NCI-H2227 treated with DMSO at 0.1 percent for 48 hours (cell line): ENCODE data around the gene DNAJC9.

ENCODE experiments used
- DNase-seq: peaks from one replicate; lab custom pipeline; 2025; lab: John Stamatoyannopoulos, UW

The DNAJC9 gene

DNA sequence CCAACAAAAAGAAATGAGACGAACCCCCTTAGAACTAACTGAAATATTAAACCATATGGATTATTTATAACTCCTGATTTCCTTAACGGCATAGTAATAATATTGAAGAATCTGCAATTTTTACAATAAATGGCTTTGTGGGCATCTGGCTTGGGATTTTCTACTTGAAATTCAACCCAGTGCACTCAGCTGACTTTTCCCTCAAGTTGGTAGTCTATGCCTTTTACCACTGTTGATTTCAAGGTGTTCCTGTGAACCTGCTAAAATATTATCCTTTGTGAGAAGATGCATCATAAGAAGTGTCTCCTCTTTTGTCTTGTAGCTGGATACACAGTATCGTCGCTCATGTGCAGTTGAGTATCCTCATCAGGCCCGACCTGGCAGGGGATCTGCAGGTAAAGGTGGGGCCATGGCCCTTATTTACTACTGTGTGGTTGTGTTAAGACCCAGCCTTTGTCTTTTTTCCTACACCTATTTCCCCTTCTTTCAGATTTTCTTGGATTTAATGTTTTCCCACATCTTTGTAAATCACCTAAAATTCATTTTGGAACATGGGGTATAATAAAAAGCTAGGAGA is 8.0 kb downstream of the DNAJC9 start:
- DNase-seq = no peak

DNA sequence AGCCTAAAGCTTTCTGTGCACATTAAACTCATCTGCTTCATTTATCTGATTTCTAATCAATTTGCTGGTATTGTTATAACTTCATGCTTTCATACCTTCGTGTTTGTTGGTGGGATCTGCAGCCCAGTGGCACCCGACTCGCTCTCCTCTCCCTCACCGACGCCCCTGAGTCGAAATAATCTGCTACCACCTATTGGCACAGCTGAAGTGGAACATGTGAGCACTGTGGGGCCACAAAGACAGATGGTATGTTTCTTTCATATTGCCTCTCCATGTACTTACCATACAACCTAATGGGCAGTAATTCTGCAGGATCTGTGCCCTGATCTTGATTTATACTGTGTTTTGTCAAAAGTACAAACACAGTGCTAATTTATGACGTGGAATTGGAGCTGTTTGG is 12.4 kb downstream of the DNAJC9 start:
- no peak for DNase-seq

DNA sequence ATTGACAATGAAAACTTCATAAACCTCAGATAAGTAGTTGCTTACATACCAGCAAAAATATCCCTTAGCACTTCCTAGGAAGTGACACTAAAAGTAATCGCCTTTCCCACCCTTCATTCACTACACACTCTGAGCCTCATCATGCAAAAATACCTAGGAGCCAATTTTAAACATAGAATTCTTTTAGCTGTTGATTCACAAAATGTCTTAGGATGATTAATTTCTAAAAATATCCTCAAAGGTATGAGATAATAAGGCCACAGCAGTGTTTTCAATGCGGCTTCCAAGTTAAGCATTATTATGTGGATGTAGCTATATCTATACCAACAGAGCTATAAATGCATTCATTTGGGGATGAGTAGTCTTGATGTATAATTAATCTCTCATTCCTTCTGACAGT is 13.2 kb downstream of the DNAJC9 start:
- no peak for DNase-seq

DNA sequence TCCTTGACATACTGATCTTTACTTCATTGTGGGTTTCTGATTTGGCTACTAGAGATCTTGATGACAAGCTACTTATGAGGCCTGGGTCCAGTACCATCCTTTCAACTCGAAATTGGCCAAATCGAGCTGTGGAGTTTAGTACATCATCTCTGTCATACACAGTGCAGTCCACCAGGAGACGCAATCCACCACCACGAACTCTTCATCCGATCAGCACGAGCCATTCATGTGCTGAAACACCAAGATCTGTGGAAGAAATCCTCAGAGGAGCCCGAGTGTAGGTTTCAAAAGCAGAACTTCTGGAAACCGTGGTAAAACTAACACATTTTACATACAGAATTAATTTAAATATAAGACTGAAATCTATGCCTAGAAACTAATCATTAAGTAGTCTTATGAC is 14.2 kb downstream of the DNAJC9 start:
- DNase-seq = no peak

DNA sequence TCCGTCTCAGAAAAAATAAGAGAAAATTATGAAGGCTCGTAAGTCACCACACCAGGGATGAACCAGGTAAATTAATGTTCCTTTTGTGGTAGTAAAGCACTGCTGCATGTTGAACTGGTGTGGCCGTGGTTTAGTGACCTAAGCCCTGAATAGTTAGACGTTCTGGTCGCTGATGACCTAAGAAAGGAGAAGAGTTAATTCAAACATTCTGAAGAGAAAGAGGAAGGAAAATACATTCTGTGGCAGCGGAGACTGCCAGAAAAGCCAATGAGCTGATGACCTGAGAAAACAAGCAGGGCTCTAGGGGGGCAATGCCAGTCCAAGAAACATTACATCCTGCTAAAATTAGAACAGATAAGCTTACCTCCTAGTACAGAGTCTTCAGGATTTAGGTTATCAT is 17.5 kb downstream of the DNAJC9 start:
- no peak for DNase-seq

DNA sequence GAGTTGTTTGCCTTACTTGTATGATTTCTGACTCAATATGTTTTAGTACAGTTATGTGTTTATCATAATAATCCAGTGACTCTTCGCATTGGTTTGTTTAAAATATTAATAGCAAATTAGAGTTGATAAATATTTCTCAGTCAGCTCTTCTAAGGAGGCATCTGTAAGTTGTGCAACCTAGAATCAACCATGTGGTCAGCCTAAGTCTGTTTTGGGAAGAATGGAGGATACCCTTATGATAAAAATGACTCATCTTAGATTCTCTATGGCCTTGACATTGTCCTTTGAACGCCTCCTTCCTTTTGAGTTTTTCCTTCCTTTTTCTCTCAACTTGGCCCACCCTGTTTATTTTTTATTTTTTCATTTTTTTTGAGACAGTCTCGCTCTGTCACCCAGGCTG is 18.8 kb downstream of the DNAJC9 start:
- DNase-seq = no peak

DNA sequence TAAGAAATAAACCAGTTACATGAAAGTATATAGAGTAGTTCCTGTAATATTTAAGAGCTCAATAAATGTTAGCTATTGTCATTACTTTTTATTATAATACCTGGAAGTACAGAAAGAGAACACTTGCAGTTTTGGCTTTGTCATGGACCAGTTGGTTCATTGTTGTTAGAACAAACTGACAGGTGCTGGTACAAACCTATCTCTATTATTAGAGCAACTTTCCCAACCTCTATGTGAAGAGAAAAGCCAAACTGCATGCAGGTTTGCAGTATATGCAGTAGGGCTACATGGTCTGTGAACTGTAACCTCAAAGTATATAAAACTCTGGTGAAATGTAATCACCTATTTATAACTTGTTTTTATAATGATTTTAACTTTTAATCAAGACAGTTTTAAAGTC is 20.4 kb downstream of the DNAJC9 start:
- DNase-seq = no peak

DNA sequence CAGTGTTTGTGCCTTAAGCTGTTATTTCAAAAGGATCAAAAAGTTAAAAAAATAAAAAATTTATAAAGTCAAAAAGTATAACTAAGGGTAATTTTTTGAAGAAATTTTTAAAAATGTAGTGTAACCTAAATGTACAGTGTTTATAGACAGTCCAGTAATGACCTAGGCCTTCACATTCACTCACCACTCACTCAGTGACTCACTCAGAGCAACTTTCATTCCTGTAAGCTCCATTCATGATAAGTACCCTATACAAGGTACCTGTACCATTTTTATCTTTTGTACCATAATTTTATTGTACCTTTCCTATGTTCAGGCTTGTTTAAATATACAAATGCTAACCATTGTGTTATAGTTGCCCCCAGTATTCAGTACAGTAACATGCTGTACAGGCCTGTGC is 21.5 kb downstream of the DNAJC9 start:
- no peak for DNase-seq

DNA sequence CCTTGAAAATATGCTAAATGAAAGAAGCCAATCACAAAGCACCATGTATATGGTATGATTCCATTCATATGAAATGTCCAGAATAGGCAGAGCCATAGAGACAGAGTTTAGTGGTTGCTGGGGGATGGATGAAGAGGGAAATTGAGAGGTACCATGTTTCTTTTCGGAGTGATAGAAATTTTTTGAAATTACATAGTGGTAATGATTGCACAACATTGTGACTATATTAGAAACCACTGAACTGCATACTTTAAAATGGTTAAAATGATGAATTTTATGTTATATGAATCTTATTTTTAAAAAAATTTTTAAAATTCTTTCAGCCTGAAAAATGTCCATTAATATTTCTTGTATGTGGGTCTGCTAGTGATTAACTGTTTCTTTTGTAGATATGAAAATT is 26.1 kb downstream of the DNAJC9 start:
- DNase-seq = no peak

DNA sequence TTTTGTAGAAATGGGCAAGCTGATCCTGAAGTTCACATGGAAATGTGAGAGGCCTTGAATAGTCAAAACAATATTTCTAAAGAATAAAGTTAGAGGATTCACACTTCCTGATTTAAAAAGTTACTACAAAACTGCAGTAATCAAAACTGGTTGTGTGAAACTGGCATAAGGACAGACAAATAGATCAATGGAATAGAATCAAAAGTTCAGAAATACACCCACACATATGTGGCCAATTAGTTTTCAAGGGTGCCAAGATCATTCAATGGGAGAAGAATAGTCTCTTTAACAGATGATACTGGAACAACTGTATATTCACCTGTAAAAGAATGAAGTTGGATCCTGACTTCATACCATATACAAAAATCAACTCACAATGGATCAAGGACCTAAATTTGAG is 27.7 kb downstream of the DNAJC9 start:
- DNase-seq = no peak

DNA sequence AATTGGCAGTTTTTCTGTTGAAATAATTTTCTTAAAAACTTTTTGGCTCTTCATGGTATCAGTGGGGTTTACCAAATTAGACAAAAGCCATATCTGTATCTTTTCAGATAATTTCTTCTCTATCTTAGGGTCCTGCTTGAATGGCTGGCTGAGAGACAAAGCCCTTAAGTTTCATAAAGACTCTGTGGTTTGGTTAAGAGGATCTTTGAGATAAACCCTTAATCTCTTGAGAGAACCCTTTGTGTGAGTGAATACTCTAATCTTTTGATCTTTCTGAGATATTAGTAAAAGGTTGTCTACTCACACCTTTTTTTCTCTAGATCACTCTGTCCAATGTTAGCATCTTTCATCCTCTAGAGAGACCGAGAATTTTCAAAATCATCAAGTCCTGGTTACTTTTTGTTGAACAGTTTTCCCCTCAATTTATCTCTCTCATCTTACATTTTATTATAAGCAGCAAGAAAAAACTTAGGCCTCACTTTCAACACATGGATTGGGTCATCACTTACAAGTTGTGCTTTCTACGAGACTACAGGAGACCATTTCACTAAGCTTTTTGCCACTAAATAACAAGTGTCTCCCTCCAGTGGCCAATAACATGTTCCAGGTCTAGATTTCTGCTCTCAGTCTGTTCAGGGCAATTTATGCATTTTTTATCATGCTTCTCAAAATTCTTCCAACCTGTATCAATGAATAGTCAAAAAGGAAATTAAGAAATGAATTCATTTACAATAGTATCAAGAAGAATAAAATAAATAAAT is 28.4 kb downstream of the DNAJC9 start:
- DNase-seq = peak; percentile 1

DNA sequence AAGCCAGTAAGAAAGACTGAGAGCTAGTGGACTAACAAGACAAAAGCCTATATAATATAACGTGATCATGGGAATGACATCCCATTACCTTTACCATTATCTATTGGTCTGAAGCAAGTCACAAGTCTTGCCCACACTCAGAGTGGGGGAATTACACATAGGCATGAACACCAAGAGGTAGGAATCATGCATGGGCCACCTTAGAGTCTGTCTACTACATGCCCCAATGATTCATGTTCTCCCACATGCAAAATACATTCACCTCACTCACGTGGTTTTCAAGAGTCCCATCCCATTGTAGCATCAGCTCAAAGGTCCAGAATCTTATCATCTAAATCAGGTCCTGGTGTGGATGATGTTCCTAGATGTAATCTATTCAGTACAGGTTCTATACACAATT is 29.4 kb downstream of the DNAJC9 start:
- no peak for DNase-seq

DNA sequence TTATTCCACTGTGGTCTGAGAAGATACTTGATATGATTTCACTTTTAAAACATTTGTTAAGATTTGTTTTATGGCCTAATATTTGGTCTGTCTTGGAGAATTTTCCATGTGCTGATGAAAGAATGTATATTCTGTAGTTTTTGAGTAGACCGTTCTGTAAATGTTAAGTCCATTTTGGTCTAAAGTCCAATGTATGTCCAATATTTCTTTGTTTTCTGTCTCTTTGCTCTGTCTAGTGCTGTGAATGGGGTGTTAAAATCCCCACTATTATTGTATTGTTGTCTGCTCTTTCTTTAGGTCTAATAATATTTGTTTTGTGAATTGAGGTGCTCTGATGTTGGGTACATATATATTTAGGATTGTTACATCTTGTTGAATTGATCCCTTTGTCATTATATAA is 31.3 kb downstream of the DNAJC9 start:
- DNase-seq = no peak

DNA sequence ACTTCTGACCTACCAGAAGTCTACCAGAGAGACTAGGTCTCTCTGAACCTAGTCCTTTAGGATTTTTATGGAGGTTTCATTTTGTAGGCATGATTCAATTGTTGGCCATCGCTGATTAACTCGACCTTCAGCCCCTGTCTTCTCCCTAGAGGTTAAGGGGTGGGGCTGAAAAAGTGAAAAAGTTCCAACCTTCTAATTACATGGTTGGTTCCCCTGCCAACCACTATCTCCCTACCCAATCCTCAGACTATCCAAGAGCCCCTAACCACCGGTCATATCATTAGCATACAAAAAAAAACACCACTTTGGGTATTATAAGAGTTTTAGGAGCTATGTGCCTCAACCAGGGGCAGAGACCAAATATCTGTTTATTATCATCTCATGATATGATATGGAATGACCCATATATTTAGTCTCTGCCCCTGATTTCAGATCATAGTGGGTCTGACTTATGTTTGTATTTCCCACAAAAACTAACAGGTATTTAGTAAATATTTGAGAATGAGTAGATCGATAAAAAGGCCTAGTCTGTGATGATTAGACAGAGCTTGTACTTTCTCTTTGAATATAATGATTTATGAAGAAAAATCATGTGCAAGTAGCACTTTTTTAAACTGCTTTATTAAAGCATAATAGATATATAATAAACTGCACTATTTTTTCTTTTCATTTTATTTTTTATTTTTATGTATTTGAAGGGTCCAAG is 35.8 kb downstream of the DNAJC9 start:
- DNase-seq = no peak

DNA sequence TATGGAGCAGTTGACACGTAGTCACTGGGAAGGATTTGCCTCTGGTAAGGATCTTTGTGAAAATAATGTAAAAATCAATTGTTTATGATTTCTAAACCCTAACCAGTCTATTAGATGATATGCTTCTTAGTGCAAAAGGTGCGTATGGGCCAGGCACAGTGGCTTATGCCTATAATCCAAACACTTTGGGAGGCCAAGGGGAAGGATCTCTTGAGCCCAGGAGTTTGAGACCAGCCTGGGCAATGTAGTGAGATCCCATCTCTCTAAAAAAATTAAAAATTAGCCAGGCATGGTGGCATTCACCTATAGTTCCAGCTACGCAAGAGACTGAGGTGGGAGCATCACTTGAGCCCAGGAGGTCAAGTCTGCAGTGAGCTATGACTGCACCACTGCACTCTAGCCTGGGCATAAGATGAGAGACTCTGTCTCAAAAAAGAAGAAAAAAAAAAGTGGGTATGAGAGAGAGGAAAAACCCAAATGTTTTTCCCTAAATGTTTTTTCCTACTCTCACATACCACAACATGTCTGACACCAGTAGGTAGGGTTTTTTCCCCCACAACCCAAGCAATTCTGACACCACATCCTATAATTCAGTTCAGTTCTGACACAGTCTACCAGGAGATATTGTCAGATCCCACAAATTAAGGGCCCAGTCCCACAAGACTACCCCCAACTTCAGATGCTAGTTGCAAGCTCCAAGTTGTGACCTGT is 36.5 kb downstream of the DNAJC9 start:
- DNase-seq = no peak

DNA sequence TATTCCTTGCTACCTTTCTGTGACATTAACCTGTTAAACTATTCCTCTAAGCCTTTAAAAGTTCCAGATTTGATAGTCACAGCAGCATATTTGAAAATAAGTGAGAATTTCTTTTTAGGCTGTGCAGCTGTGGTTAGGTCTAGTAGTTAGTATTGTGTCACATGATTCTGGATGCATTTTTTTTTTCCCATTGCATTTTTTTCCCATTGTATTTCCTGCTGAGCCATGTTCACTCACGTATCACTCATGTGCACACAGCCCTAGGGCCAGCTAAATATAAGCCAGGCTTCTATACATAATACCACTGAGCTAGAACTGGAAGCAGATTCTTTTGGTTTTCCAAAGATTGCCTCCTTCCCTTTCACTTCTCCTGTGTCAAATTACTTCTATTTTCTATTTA is 37.4 kb downstream of the DNAJC9 start:
- DNase-seq = no peak

DNA sequence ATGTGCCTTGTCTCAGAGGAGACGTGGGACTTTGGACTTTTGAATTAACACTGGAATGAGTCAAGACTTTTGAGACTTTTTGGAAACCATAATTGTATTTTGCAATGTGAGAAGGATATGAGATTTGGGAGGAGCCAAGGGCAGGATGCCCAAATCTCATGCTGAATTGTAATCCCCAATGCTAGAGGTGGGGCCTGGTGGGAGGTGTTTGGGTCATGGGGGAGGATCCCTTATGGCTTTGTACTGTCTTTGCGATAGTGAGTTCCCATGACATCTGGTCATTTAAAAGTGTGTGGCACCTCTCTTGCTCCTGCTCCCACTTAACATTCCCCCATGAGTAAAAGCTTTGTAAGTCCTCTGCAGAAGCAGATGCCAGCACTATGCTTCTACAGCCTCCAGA is 39.2 kb downstream of the DNAJC9 start:
- no peak for DNase-seq

DNA sequence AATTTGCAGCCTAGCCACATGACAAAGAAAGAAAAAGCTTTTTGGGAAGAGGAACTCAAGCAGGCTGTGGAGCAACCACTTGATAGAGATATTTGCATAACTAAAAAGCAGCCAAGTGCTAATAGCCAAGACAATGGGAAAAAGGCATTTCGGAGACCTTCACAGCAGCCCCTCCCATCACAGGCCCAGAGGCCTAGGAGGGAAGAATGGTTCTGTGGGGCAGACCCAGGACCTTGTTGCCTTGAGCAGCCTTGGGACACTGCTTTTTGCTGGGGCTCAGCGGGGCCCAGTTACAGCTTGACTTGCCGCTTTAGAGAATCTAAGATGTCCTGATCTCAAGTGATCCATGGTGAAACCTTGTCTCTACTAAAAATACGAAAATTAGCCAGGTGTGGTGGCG is 40.7 kb downstream of the DNAJC9 start:
- DNase-seq = no peak

DNA sequence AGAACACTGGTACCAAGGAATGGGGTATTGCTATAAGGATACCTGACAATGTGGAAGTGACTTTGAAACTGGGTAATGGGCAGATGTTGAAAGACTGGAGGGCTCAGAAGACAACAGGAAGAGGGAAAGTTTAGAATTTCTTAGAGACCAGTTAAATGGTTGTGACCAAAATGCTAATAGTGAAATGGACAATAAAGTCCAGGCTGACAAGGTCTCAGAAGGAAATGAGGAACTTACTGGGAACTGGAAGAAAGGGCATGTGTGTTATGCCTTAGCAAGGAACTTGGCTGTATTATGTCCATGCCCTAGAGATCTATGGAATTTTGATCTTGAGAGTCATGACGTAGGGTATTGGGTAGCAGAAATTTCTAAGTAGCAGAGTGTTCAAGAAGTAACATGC is 41.2 kb downstream of the DNAJC9 start:
- no peak for DNase-seq

DNA sequence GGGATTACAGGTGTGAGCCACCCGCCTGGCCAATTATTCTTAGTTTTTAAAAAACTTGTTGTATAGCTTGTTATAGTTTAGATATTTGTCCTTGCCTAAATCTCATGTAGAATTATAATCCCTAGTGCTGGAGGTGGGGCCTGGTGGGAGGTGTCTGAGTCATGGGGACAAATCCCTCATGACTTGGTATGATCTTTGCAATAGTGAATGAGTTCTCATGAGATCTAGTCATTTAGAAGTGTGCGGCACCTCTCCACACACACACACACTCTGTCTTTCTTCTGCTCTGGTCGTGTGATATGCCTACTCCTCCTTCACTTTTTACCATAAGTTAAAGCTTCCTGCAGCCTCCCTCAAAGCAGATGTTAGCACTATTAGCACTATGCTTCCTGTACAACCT is 42.0 kb downstream of the DNAJC9 start:
- no peak for DNase-seq
